ENCODE measurements around the gene ATP6V0B. TPM values are rescaled to one million over a fixed set of nuclear protein-coding genes. Genes with fewer than 3 reads are reported as not detected.
A peak's percentile ranks its signal among the peaks of the same experiment; 100 is the strongest.

ATP6V0B gene
- total and polyA plus RNA-seq, 9 of the 15 experiments (the other 6 are each of a cell fraction or from before 2014, with no cell fraction given): 137 to 328 (median 220) TPM

- TF ChIP-seq BRD9 (IDR thresholded peaks at IDR 0.05; ENCODE audit: low read depth, partially characterized antibody) (no peak), MYBL2 (IDR thresholded peaks at IDR 0.05; ENCODE audit: low read depth) (no peak), MYBL2 (CRISPR knock-in tag; IDR thresholded peaks at IDR 0.05; ENCODE audit: borderline replicate concordance) (no peak), CSDE1 (IDR thresholded peaks at IDR 0.05) (no peak), ZMIZ1 (IDR thresholded peaks at IDR 0.05; ENCODE audit: low read depth in 2 of 2, low read length in 2 of 2) (peak in 1 of 2 experiments; percentile 16; a peak in 1 of 4 replicates), HNRNPUL1 (IDR thresholded peaks at IDR 0.05; ENCODE audit: low read length) (no peak), MEF2A (IDR thresholded peaks at IDR 0.05; ENCODE audit: control insufficient read depth, low read depth, low read length) (no peak), ZNF174 (CRISPR knock-in tag; IDR thresholded peaks at IDR 0.05) (no peak), CTBP1 (IDR thresholded peaks at IDR 0.05; ENCODE audit: borderline replicate concordance) (peak; percentile 95), CREM (IDR thresholded peaks at IDR 0.05; ENCODE audit: low read depth) (peak; percentile 85), STAT5A (IDR thresholded peaks at IDR 0.05; ENCODE audit: borderline replicate concordance, low read length) (no peak), RBM14 (IDR thresholded peaks at IDR 0.05; ENCODE audit: borderline replicate concordance, insufficient read depth, low read depth, low read length) (no peak), THRB (CRISPR knock-in tag; conservative IDR thresholded peaks at IDR 0.05) (peak; percentile 47; the same call in 1 of the 2 replicates)
- TF ChIP-seq, protein P1, sequence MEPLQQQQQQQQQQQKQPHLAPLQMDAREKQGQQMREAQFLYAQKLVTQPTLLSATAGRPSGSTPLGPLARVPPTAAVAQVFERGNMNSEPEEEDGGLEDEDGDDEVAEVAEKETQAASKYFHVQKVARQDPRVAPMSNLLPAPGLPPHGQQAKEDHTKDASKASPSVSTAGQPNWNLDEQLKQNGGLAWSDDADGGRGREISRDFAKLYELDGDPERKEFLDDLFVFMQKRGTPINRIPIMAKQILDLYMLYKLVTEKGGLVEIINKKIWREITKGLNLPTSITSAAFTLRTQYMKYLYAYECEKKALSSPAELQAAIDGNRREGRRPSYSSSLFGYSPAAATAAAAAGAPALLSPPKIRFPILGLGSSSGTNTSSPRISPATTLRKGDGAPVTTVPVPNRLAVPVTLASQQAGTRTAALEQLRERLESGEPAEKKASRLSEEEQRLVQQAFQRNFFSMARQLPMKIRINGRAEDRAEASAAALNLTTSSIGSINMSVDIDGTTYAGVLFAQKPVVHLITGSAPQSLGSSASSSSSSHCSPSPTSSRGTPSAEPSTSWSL (CRISPR knock-in tag; IDR thresholded peaks at IDR 0.05; ENCODE audit: borderline replicate concordance): no peak
- TF ChIP-seq, protein P2, sequence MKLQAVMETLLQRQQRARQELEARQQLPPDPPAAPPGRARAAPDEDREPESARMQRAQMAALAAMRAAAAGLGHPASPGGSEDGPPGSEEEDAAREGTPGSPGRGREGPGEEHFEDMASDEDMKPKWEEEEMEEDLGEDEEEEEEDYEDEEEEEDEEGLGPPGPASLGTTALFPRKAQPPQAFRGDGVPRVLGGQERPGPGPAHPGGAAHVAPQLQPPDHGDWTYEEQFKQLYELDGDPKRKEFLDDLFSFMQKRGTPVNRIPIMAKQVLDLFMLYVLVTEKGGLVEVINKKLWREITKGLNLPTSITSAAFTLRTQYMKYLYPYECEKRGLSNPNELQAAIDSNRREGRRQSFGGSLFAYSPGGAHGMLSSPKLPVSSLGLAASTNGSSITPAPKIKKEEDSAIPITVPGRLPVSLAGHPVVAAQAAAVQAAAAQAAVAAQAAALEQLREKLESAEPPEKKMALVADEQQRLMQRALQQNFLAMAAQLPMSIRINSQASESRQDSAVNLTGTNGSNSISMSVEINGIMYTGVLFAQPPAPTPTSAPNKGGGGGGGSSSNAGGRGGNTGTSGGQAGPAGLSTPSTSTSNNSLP (IDR thresholded peaks at IDR 0.05; ENCODE audit: borderline replicate concordance, low read depth, low read length): no peak
- TF ChIP-seq, protein P3, sequence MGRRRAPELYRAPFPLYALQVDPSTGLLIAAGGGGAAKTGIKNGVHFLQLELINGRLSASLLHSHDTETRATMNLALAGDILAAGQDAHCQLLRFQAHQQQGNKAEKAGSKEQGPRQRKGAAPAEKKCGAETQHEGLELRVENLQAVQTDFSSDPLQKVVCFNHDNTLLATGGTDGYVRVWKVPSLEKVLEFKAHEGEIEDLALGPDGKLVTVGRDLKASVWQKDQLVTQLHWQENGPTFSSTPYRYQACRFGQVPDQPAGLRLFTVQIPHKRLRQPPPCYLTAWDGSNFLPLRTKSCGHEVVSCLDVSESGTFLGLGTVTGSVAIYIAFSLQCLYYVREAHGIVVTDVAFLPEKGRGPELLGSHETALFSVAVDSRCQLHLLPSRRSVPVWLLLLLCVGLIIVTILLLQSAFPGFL (CRISPR knock-in tag; IDR thresholded peaks at IDR 0.05): 0 out of 2 replicates have a peak, but pooled peaks have one; percentile 91
These were observed 28.3 kb upstream of the ATP6V0B start, which contains the start of gene IPO13 (continued) for GRCh38 chr1:43946236-43947060.

Measured in K562 (cell line).